ENCODE results near the gene MAN2B2. TPM values are rescaled to one million over a fixed set of nuclear protein-coding genes. Genes with fewer than 3 reads are reported as not detected.

MAN2B2 gene
- total RNA-seq: 20.9 and 36.1 TPM in 2 replicates

DNA sequence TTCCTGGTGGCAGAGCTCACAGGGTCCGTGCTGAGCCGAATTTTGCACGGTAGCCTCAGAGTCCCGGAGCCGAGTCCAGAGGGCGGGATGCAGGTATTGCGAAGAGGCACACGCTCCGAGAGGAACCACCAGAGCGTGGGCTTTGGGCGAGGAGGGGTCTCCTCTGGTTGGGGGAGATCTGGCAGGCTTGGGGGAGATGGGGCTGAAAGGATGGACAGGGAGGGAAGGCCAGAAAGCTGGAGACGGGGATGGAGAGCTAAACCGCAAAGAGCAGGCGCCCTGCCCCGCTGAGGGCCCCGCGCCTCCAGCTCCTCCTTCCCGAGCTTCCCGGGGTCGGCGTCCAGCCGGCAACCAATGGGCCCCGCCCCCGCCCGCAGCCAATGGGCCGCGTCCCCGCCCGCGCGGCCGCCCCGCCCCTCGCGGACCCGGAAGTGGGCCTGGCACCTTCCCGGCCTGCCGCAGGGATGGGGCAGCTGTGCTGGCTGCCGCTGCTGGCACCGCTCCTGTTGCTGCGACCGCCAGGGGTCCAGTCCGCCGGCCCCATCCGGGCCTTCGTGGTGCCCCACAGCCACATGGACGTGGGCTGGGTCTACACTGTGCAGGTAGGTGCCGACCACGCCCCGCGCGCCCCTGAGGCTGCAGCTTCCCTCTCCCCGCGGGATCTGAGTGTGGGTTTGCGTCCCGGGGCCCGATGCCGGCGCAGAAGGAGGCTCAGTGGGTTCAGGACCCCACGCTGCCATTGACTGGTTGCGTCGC is at the start of gene MAN2B2:
MAN2B2 (plus strand) TSS at position 443 of the 756 bp plus-strand sequence; CDS start at position 465, 22 bp downstream.

DNA sequence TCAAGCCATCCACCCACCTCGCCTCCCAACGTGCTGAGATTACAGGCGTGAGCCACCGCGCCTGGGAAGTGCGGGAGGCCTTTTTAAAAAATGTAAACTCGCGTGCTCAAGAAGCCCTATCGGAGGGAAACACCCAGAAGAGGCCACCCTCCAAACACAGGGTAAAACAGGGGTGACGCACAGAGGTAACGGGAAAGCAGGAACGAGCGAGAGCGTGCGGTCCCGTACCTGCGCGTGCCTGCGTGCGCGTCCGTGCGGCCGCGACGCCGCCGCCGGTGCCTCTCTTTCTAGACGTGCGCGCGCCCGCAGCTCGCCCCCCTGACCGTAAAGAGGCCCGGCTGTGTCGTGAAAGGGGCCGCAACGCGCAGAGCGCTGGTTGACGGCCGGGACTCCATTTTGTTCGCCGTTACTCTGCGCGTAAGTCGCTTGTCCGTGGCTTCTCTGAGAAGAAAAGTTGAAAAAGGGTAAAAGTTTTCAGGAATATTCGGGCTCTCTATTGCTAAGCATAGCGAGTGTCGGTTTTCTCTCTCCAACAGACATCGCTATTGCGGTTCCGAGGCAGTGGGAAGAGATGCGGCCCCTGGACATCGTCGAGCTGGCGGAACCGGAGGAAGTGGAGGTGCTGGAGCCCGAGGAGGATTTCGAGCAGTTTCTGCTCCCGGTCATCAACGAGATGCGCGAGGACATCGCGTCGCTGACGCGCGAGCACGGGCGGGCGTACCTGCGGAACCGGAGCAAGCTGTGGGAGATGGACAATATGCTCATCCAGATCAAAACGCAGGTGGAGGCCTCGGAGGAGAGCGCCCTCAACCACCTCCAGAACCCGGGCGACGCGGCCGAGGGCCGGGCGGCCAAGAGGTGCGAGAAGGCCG is 65.5 kb downstream of the MAN2B2 start, which contains the start of gene MRFAP1:
MRFAP1 (plus strand) TSS at position 394 of the 872 bp plus-strand sequence; CDS start at position 572, 178 bp downstream.

Other genes starting within 250 kb of the MAN2B2 start
- gene PPP2R2C, start 102.6 kb upstream of the MAN2B2 start, total RNA-seq: under 0.01 TPM in 1 of 2 replicates, not detected in the other
- gene MRFAP1, start 65.5 kb downstream of the MAN2B2 start, total RNA-seq: 112 and 151 TPM in 2 replicates
- not detected in 2 replicates for gene S100P, start 118.7 kb downstream of the MAN2B2 start, total RNA-seq
- 29.9 and 36.1 TPM in 2 replicates for gene MRFAP1L1, start 134.7 kb downstream of the MAN2B2 start, total RNA-seq
- 11.8 and 18.2 TPM in 2 replicates for gene BLOC1S4, start 141.0 kb downstream of the MAN2B2 start, total RNA-seq
- 16.2 and 21.5 TPM in 2 replicates for gene KIAA0232, start 207.5 kb downstream of the MAN2B2 start, total RNA-seq

Measured in placental pericyte (primary cell).